ENCODE data around the gene TCF4.

TCF4 gene

DNA sequence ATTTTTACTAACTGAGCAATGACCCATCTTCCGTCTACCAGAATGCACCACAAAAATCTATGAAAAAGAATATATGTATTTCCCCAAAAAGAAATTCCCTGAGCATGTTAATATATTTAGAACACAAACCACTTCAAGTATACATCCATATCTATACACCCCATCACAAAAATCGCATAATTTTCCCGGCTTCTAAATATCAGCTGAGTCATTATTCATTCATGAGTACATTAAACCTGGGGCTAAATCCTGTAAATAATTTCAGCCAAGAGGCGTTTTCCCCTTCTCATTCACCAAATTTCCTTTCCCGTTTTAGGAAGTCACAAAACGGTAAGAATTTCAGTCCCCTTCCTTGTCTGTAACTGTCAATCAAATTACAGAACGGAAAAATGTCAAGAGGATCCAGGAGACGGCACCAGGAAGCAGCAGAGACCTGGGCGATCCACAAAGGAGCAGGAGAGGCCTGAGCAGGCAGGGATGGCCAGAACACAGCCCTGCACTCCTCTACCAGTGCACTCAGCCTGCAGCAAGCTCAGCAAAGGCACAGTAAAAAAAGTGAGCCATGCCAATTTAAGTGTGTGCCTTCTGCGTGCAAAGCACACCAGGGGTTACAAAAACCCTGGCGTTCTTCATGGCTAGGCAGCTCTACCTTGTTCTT, 300.7 kb downstream of the TCF4 start:
- Mint-ChIP-seq H3K4me3 (no peak overlapping the region), H3K4me1 (ENCODE audit: low read depth) (no peaks in the 10 kb centered on the region), H3K27me3 (no peaks in the 10 kb centered on the region), H3K27ac (no peak overlapping the region), H3K36me3 (ENCODE audit: low read depth) (no peaks in the 10 kb centered on the region), H3K9me3 (no peaks in the 10 kb centered on the region)
- no peak for DNase-seq

DNA sequence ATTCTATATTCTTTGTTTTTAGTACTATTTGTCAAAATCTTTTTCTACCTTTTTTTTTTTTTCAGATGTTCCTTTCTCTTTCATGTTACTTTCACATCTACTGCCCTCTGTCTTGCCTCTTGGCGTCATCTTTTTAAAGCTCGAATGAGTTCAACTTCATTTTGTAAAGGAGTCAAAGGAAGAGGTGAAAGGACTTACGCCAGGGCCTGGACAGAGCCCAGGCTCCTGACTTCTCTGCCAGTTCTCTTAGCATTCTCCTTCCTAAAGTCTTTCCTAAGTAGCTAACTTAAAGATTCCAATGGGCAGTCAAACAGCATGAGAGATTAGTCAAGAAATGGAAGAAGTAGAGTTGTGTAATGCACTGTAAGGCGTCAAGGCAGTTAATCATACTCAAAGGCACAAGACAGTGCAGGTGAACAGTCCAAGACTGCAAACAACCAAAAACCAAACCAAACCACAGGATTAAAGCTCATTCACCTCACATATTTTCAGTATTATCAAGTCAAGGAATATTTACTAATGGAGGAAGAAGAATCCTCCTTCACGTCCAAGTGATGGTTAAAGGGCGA, 301.7 kb downstream of the TCF4 start:
- Mint-ChIP-seq H3K9me3 (no peaks in the 10 kb centered on the region), H3K4me3 (no peak overlapping the region), H3K4me1 (ENCODE audit: low read depth) (no peaks in the 10 kb centered on the region), H3K36me3 (ENCODE audit: low read depth) (no peaks in the 10 kb centered on the region), H3K27ac (no peak overlapping the region), H3K27me3 (no peaks in the 10 kb centered on the region)
- DNase-seq: no peak

DNA sequence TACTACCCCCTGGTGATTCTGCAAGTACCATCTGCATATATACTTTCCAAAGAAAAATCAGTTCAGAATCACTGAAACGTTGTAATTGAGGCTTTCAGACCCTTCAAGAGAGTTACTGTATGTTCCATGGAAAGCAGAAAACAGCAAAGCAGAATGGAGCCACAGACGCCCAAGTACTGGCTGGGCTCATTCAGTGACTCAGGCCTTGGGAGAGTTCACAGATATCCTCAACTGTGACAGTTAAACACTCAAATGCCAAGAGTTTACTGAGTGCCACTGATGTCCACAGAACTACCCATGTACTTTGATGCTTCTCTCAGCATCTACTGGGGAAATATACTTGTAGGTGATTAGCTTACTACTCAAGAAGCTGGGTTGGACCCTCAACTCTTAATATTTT, 303.4 kb downstream of the TCF4 start:
- H3K4me1 Mint-ChIP-seq (ENCODE audit: low read depth): no peaks in the 10 kb centered on the region
- H3K27me3 Mint-ChIP-seq: no peaks in the 10 kb centered on the region
- no peak overlapping the region for H3K4me3 Mint-ChIP-seq
- no peak for DNase-seq
- H3K27ac Mint-ChIP-seq: no peak overlapping the region
- H3K9me3 Mint-ChIP-seq: no peaks in the 10 kb centered on the region
- H3K36me3 Mint-ChIP-seq (ENCODE audit: low read depth): no peaks in the 10 kb centered on the region

DNA sequence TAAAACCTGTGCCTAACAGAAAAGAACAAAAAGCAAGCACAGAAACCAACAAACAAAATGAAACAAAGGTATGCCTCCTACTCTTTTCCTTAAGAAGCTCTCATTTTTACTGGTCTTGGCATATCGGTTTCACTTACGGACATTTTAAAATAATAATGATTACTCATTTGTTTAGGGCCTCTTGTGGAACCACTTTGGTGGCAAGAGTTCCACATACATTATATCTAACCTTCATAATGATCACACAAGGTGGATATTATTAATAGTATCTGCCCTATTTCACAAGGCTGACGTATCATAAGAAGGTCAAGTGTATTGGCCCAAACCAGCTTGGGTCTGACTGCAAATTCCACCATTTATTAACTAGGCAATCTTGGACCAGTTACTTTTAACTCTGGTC, 304.7 kb downstream of the TCF4 start:
- H3K9me3 Mint-ChIP-seq: no peaks in the 10 kb centered on the region
- DNase-seq: no peak
- no peak overlapping the region for H3K27ac Mint-ChIP-seq
- H3K27me3 Mint-ChIP-seq: no peaks in the 10 kb centered on the region
- no peak overlapping the region for H3K4me3 Mint-ChIP-seq
- no peaks in the 10 kb centered on the region for H3K4me1 Mint-ChIP-seq (ENCODE audit: low read depth)
- no peaks in the 10 kb centered on the region for H3K36me3 Mint-ChIP-seq (ENCODE audit: low read depth)

DNA sequence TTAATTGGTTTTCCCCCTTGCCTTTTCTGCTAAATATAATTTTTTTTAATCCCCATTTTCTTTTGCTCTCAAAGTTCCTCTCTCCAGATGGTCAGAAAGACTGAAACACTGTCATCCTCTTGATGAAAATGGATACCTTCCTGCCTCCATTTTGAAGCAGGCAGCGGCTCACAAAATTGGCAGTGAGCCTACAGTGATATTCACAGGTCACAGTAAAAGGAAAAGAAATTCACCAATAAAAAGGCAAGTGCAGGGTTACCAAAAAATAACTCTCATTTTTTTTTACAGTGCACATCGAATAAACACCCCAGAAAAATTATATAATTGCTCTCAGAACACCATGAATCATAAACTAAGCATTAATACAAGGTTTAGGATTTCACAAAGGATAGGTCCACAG, 307.5 kb downstream of the TCF4 start:
- no peak overlapping the region for H3K4me3 Mint-ChIP-seq
- DNase-seq: no peak
- no peaks in the 10 kb centered on the region for H3K4me1 Mint-ChIP-seq (ENCODE audit: low read depth)
- H3K36me3 Mint-ChIP-seq (ENCODE audit: low read depth): no peaks in the 10 kb centered on the region
- no peaks in the 10 kb centered on the region for H3K9me3 Mint-ChIP-seq
- no peaks in the 10 kb centered on the region for H3K27me3 Mint-ChIP-seq
- no peak overlapping the region for H3K27ac Mint-ChIP-seq

DNA sequence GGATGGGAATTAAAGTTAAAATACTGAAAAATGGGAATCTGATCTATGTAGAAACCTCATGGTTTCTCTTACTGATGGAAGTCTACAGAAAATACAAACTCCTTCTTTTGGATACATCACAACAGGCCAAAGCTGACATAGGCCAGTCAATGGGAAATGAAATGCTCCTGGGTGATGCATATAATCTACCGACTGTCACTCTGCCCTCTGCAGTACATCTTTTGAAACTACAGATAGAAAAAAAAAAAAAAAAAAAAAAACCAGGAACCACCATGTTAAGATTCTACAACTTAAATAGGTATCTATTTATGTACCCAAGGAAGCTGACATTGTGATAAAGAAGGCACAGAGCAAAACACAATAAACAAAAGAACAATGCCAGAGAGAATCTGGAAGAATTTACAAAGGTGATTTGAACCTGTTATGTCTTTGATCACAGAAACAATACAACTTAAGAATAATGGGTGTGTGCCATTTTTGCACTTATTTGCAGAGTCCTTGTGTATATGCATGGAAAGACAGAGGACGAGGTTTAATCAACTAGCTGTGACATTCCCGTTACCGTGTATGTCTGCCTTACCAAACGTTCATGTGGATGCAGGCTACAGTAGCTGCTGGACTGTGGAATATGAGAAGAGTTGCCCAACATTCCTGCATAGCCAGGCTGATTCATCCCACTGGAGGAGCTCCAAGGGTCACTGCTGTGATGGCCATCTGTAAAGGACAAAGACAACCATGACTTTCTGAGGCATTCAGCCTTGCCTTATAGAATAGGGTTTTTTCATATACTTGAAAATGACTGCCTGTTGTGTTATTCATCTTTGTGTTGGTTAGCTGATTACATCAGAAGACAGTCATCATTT, 312.7 kb downstream of the TCF4 start:
- Mint-ChIP-seq H3K4me1 (ENCODE audit: low read depth) (no peaks in the 10 kb centered on the region), H3K9me3 (no peaks in the 10 kb centered on the region), H3K4me3 (no peak overlapping the region), H3K27me3 (no peaks in the 10 kb centered on the region), H3K36me3 (ENCODE audit: low read depth) (no peaks in the 10 kb centered on the region), H3K27ac (no peak overlapping the region)
- DNase-seq: no peak

DNA sequence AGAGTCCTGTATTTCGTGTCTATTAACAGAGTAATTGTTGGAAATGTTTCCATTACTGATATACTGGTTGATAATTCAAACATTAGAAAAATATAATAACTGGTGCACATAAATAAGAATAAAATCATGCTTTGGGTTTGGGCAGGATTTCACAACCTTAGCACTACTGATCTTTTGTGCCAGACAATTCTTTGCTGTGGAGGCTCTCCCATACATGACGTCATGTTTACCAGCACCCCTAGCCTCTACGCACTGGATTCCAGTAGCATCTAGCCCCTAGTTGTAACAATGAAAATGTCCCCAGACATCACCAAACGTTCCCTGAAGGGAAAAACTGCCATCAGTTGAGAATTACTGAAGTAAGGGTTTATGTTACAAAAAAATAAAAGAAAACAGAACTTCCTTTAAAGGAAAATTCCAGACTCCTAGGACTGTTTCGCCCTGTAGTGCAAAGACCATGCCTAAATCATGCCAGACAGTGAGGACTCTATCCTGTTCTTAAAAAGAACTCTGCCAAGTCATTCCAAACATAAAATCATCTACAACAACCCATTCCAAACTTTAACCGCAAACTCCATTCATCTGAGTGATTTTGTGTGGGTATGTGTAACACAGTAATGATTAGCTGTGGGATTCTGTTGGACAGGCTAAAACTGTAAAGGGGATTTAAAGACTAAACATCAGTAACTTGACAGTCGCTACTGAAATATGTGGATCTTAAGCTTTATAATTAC, 315.3 kb downstream of the TCF4 start:
- H3K36me3 Mint-ChIP-seq (ENCODE audit: low read depth): no peaks in the 10 kb centered on the region
- H3K4me3 Mint-ChIP-seq: no peak overlapping the region
- H3K4me1 Mint-ChIP-seq (ENCODE audit: low read depth): no peaks in the 10 kb centered on the region
- no peak for DNase-seq
- H3K27ac Mint-ChIP-seq: no peak overlapping the region
- H3K9me3 Mint-ChIP-seq: no peaks in the 10 kb centered on the region
- no peaks in the 10 kb centered on the region for H3K27me3 Mint-ChIP-seq

DNA sequence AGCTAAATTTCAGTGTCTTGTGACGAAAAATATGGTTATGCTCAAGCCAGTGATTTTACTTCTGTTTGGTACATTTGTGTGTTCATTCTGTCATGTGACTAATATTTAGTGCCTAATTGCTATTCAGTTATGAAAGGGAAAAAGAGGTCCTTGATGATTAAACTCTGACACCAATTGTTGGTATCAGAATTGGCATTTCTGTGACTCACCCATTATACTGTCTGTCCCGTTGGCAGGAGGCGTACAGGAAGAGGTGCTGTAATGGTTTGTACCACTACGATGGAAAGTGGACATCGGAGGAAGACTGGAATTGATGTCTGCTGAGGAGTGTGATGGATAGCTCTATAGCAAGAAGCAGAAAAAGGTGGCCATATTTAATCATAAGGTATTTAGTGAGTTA, 318.4 kb downstream of the TCF4 start:
- Mint-ChIP-seq H3K27ac (no peak overlapping the region), H3K4me3 (no peak overlapping the region), H3K27me3 (no peaks in the 10 kb centered on the region), H3K4me1 (ENCODE audit: low read depth) (no peaks in the 10 kb centered on the region), H3K9me3 (no peaks in the 10 kb centered on the region), H3K36me3 (ENCODE audit: low read depth) (no peaks in the 10 kb centered on the region)
- no peak for DNase-seq

DNA sequence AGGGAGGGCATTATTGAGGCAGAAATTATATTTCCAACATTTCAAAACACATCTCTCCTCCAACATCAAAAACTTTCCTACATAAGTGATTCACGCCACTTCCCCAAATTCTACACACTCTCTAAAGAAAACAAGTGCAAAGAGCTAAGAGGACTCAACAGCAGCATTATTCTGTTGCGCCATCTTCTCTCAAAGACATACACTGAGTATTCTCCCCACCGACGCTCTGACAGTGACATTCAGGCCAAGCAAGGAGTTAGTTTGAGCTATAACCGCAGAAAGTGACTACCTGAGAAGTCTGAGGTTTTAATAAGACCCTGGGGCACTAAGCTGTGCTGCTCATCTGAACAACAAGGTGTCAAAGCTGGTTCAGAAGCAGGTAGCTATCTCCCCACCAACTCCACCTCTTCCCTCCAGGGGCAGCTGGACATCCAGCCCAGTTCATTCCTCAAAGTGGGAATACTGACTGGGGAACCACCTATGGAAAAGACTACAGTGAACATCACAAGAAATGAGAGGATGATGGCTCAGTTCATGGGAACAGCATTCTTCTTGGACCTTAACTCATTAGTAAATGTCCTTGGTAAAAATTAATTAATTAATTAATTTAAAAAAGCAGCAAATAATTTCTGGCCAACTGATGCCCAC, 319.2 kb downstream of the TCF4 start:
- Mint-ChIP-seq H3K9me3 (no peaks in the 10 kb centered on the region), H3K4me1 (ENCODE audit: low read depth) (no peaks in the 10 kb centered on the region), H3K27me3 (no peaks in the 10 kb centered on the region), H3K27ac (no peak overlapping the region), H3K4me3 (no peak overlapping the region), H3K36me3 (ENCODE audit: low read depth) (no peaks in the 10 kb centered on the region)
- DNase-seq: no peak

DNA sequence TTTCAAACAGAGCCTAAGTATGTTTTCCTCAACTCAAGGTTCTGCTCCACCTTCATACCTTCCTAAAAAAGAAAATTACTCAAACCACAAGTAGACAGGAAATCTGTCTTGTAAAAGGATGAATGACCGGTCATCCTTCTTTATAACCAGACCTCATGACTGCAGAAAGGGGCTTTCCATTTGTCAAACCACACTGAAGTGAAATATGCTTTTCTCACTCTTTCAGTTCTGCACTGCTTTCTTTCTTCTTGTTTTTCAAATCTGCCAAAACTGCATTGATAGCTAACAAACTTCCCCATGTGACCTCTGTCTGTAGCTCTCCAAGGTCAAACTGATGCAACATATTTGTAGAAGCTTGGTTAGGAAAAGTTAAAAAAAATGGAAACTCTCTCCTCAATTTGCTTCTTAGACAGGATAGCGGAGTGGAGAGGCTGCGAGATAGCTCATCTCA, 319.8 kb downstream of the TCF4 start:
- H3K36me3 Mint-ChIP-seq (ENCODE audit: low read depth): no peaks in the 10 kb centered on the region
- H3K27ac Mint-ChIP-seq: no peak overlapping the region
- H3K9me3 Mint-ChIP-seq: no peaks in the 10 kb centered on the region
- H3K27me3 Mint-ChIP-seq: no peaks in the 10 kb centered on the region
- no peak overlapping the region for H3K4me3 Mint-ChIP-seq
- no peak for DNase-seq
- H3K4me1 Mint-ChIP-seq (ENCODE audit: low read depth): no peaks in the 10 kb centered on the region

DNA sequence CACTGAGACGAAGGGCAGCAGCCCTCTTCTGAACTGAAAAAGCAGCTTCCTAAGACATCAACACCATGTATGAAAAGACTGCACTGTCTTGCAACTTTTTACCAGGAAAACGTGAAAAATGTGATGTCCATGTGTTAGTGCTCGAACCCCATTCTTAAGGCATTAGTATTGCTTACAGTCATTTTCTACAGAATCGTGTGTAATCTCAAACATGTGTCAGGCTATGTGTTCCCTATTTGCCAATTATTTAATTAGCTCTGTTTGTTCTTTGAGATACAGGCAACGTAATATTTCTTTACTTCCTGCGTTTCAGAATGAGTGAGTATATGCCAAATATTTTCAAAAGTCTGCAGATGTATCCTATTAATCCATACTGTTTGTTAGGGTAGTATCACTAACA, 321.0 kb downstream of the TCF4 start:
- Mint-ChIP-seq H3K4me1 (ENCODE audit: low read depth) (no peaks in the 10 kb centered on the region), H3K36me3 (ENCODE audit: low read depth) (no peaks in the 10 kb centered on the region), H3K27me3 (no peaks in the 10 kb centered on the region), H3K4me3 (no peak overlapping the region), H3K27ac (no peak overlapping the region), H3K9me3 (no peaks in the 10 kb centered on the region)
- no peak for DNase-seq

DNA sequence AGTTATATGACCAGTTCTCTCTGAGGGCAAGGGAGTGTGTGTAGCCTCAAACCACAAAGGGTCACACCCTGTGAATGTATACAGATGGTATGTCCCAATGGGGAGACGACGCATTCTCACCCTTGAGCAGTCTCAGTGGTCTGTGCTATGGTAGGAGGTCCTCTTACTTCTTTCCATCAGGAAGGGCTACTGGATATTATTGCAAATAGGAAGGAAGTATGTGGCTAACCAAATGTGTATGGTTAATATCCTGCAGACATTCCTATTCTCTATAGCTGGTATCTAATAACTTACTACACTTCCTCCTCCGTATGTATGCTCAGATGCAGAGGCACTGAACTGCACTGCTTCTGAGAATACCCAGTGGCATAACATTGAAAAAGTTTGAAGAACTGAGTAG, 322.0 kb downstream of the TCF4 start:
- Mint-ChIP-seq H3K4me3 (no peak overlapping the region), H3K27me3 (no peaks in the 10 kb centered on the region), H3K27ac (no peak overlapping the region), H3K9me3 (no peaks in the 10 kb centered on the region), H3K36me3 (ENCODE audit: low read depth) (no peaks in the 10 kb centered on the region), H3K4me1 (ENCODE audit: low read depth) (no peaks in the 10 kb centered on the region)
- no peak for DNase-seq

DNA sequence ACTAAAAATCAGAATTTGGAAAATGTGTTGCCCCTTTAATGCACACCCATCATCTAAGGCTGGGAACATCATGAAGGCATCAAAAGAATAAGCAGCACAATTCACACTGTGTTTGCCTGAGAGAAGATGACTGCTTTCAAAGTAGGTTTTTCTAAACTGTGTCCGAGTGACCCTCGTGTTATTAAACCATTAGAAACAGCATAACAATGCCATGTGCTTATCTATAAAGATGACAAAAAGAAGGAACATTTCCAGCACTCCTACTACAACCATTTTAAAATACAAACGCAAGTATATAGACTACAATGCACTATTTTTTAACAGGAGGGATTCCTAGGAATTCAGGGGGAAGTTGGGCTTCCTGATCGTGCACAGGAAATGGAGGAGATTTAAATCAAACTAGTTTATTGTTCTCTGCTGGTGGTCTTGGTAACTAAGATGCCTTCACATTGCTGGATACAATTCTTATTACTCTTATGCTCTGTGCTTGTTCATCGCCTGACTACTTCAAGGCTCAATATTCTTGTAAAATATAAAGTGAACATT, 322.8 kb downstream of the TCF4 start:
- no peaks in the 10 kb centered on the region for H3K9me3 Mint-ChIP-seq
- H3K4me1 Mint-ChIP-seq (ENCODE audit: low read depth): no peaks in the 10 kb centered on the region
- H3K4me3 Mint-ChIP-seq: no peak overlapping the region
- no peak overlapping the region for H3K27ac Mint-ChIP-seq
- no peaks in the 10 kb centered on the region for H3K36me3 Mint-ChIP-seq (ENCODE audit: low read depth)
- H3K27me3 Mint-ChIP-seq: no peaks in the 10 kb centered on the region
- no peak for DNase-seq

DNA sequence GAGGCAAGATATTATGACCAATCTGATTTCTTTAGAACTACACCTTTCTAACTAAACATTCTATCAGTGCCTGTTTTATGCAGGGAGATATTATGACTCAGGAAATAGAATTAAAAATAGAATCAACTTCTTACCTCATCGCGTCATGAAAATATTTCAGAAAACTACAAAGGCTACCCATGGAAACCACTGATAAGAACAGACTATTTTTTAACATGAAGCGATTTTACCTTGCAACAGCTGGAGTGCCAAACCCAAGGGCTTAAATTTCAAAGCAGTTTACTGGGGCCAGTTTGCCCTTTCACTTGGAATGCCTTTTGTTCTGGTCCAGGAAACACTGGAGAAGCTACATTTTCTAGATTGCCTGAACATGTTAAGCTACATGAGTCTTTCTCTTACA, 323.9 kb downstream of the TCF4 start:
- H3K27me3 Mint-ChIP-seq: no peaks in the 10 kb centered on the region
- no peaks in the 10 kb centered on the region for H3K4me1 Mint-ChIP-seq (ENCODE audit: low read depth)
- H3K9me3 Mint-ChIP-seq: no peaks in the 10 kb centered on the region
- DNase-seq: no peak
- no peak overlapping the region for H3K4me3 Mint-ChIP-seq
- H3K36me3 Mint-ChIP-seq (ENCODE audit: low read depth): no peaks in the 10 kb centered on the region
- no peak overlapping the region for H3K27ac Mint-ChIP-seq
